Upper lobe of left lung (tissue), 6 donors: Measurements from ENCODE around the gene CCDC13. TPM values are rescaled to one million over a fixed set of nuclear protein-coding genes. Genes with fewer than 3 reads are reported as not detected.
A peak's percentile ranks its signal among the peaks of the same experiment; 100 is the strongest.

ENCODE experiments used
- ATAC-seq, 2 donors: fragments of 200-7000 bp; cut with Tn5 transposase; one replicate each; pipeline ENCODE4 v1.9.1; 2022; ENCODE audit warnings: mild to moderate bottlenecking in 2 of 2, moderate library complexity in 2 of 2; ENCODE audit not compliant: low FRiP score in 2 of 2
- DNase-seq, 2 donors: peaks; one replicate each; pipeline ENCODE4 v3.0.0-alpha.2; 2019 to 2020
- H3K27ac ChIP-seq, 4 donors: fragments of 200-600 bp; sonication (generic); one replicate each; pipeline ENCODE4 v1.5.1; 2016 to 2019
- H3K27me3 ChIP-seq, 4 donors: fragments of 200-600 bp; sonication (generic); one replicate each; pipeline ENCODE4 v1.5.1; 2017 to 2019
- H3K36me3 ChIP-seq, 4 donors: fragments of 200-600 bp; sonication (generic); one replicate each; pipeline ENCODE4 v1.5.1; 2016 to 2019
- H3K4me1 ChIP-seq, 4 donors: fragments of 200-600 bp; sonication (generic); one replicate each; pipeline ENCODE4 v1.5.1; 2018 to 2019
- H3K4me3 ChIP-seq, 4 donors: fragments of 200-600 bp; sonication (generic); one replicate each; pipeline ENCODE4 v1.5.1; 2017 to 2019; ENCODE audit warnings: mild to moderate bottlenecking in 2 of 4, moderate library complexity in 1 of 4
- H3K9me3 ChIP-seq, 4 donors: fragments of 200-600 bp; sonication (generic); one replicate each; pipeline ENCODE4 v1.5.1; 2018 to 2019
- EP300 ChIP-seq, 4 donors: sonication (generic); formaldehyde crosslinking; IDR thresholded peaks; one replicate each; pipeline ENCODE4 v1.5.1; 2017; ENCODE audit warnings: antibody characterized with exemption in 4 of 4, control low read depth in 2 of 4
- POLR2A ChIP-seq, 4 donors: fragments of 450-650 bp; IDR thresholded peaks; one replicate each; pipeline ENCODE4 v1.5.1; 2016 to 2017; ENCODE audit warnings: antibody characterized with exemption in 4 of 4, mild to moderate bottlenecking in 2 of 4
- POLR2AphosphoS5 ChIP-seq, 2 donors: sonication (generic); formaldehyde crosslinking; IDR thresholded peaks; one replicate each; pipeline ENCODE4 v1.5.1; 2017; ENCODE audit warnings: antibody characterized with exemption in 2 of 2
- WGBS, 2 donors: methylation state at CpG; one replicate each; pipeline ENCODE4 v1.1.5; 2017 to 2018; 5-methylcytosine and 5-hydroxymethylcytosine counted together
- total RNA-seq, 6 donors: library from RNA; depleted of rRNA in 4 of 6; stranded (reverse); fragments of >200 nt in 4 of 6; gene quantifications; one replicate each; pipeline versions ENCODE4 v1.1.0 to v1.2.1, GENCODE V29; 2016 to 2021
- TF ChIP-seq, protein P1 (sequence below), 6 experiments: fragments of 450-650 bp in 4 of 6; fragments of 200-600 bp in 2 of 6; sonication (generic) in 2 of 6; IDR thresholded peaks; one replicate each; pipeline ENCODE4 v1.5.1; 2016 to 2019; ENCODE audit warnings: antibody characterized with exemption in 6 of 6
- donor health status: DM: no; HTN: no; CAD: no; lungs with moderate emphysema.
- donor health status: DM: no; HTN: yes; CAD: no; lungs with severe emphysema.

CCDC13 gene
- total RNA-seq, 6 donors from 2014 or later: 2.1 to 12.8 (median 3.0) TPM

DNA sequence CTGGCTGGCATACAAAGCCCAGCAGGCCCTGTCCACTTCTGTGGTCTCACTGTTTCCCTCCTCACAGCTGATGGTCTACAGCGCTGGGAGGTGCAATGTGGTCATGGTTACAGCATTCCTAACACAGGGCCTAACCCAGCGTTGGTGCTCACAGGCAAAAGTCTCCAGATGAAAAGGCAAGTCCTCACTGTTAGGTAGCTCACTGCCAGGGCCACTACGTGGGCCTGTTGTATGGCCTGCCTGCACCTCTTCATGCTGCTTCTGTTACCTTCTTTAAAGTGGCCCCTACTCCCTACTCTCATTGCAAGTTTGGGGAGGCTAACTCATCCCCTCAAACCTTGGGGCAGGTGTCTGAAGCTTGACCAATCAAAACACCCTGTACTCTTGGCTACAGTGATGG lies 31.3 kb downstream of the CCDC13 start:
- TF ChIP-seq POLR2A (IDR thresholded peaks at IDR 0.05): no peak
- TF ChIP-seq, protein P1, sequence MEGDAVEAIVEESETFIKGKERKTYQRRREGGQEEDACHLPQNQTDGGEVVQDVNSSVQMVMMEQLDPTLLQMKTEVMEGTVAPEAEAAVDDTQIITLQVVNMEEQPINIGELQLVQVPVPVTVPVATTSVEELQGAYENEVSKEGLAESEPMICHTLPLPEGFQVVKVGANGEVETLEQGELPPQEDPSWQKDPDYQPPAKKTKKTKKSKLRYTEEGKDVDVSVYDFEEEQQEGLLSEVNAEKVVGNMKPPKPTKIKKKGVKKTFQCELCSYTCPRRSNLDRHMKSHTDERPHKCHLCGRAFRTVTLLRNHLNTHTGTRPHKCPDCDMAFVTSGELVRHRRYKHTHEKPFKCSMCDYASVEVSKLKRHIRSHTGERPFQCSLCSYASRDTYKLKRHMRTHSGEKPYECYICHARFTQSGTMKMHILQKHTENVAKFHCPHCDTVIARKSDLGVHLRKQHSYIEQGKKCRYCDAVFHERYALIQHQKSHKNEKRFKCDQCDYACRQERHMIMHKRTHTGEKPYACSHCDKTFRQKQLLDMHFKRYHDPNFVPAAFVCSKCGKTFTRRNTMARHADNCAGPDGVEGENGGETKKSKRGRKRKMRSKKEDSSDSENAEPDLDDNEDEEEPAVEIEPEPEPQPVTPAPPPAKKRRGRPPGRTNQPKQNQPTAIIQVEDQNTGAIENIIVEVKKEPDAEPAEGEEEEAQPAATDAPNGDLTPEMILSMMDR (IDR thresholded peaks at IDR 0.05): no peak
- TF ChIP-seq EP300 (IDR thresholded peaks at IDR 0.05): no peak
- TF ChIP-seq POLR2AphosphoS5 (IDR thresholded peaks at IDR 0.05): no peak
- WGBS, 2 donors: 76 to 90% methylated on average over 2 to 3 of the region's 3 CpGs
- DNase-seq: no peak

DNA sequence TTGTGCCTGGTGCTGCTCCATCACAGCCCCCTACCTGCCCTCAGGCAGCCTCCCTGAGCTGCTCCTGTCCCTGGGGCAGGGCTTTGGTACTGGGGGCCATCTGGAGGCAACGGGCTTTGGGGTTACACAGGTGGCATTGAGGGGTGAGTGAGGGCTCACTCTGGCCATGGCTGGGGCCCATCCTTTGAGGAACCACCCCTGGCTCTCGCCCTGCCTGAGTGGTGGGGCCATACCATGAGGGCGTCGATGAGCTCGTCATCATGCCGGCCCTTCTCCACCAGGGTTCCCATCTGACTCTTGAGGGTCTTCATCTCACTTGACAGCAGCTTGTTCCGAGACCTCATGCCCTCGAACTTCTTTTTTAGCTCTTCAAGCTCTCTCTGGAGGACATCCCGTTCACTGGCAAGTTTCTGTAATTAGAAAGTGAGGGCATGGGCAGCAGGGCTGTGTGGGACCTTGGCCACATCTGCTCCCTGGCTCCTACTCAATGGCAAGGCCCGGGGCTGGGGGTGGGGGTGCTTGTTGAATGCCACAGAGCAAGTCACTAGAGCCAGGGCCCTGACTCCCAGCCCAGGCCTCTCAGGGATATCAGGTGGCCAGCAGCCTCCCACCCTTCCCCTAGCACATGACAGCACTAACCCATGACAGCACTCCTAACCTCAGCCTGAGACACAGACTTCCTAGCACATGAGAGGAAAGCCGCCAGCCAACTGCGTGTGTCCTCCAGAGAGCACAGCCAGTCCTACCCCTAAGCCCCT lies 33.5 kb downstream of the CCDC13 start:
- H3K27ac ChIP-seq: no peak overlapping the region
- 87 to 88% methylated on average over 10 to 12 of the region's 12 CpGs for WGBS, 2 donors
- ATAC-seq: peak; percentile 4 to 23
- H3K27me3 ChIP-seq: no peaks in the 10 kb centered on the region
- no peak overlapping the region for H3K4me3 ChIP-seq
- DNase-seq: no peak
- TF ChIP-seq EP300 (IDR thresholded peaks at IDR 0.05): no peak
- no peak for TF ChIP-seq POLR2A (IDR thresholded peaks at IDR 0.05)
- no peak for TF ChIP-seq POLR2AphosphoS5 (IDR thresholded peaks at IDR 0.05)
- TF ChIP-seq, protein P1 (IDR thresholded peaks at IDR 0.05): no peak
- no peaks in the 10 kb centered on the region for H3K9me3 ChIP-seq
- H3K36me3 ChIP-seq: no peaks in the 10 kb centered on the region
- peaks cover 0 to 3% (median 0%) of the 10 kb centered on the region in 4 donors for H3K4me1 ChIP-seq

More for the DNA sequence above, 31.3 kb downstream of the CCDC13 start:
- Histone ChIP-seq H3K36me3 (no peaks in the 10 kb centered on the region), H3K27me3 (no peaks in the 10 kb centered on the region), H3K27ac (no peak overlapping the region), H3K4me3 (no peak overlapping the region), H3K4me1 (peaks cover 9 to 20% (median 16%) of the 10 kb centered on the region in 4 donors), H3K9me3 (no peaks in the 10 kb centered on the region)
- ATAC-seq: no peak

DNA sequence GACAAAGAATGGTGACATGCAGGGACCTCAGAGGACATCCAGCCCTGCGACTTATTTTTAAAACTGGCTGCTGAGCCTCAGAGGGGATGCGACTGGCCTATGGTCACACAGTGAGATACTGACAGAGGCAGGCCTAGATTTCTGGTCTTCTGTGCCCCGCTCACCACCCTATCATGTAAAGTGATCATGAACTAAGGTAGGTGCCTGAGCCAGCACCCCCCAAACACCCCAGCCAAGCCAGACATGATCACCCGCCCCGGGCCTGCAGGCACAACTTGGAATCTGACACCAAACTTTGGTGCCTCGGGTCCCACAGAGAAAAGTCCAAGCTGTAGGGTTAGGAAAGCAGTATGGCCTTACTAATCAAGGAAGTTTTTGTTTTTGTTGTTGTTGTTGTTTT lies 36.5 kb downstream of the CCDC13 start:
- DNase-seq (no peak), ATAC-seq (no peak)
- TF ChIP-seq POLR2AphosphoS5 (IDR thresholded peaks at IDR 0.05) (no peak), POLR2A (IDR thresholded peaks at IDR 0.05) (no peak), EP300 (IDR thresholded peaks at IDR 0.05) (no peak)
- TF ChIP-seq, protein P1 (IDR thresholded peaks at IDR 0.05): no peak
- WGBS, 2 donors: 90 to 91% methylated on average over 5 to 6 of the region's 6 CpGs
- Histone ChIP-seq H3K27ac (no peak overlapping the region), H3K4me3 (no peak overlapping the region), H3K27me3 (no peaks in the 10 kb centered on the region), H3K4me1 (no peaks in the 10 kb centered on the region), H3K36me3 (no peaks in the 10 kb centered on the region), H3K9me3 (no peaks in the 10 kb centered on the region)

DNA sequence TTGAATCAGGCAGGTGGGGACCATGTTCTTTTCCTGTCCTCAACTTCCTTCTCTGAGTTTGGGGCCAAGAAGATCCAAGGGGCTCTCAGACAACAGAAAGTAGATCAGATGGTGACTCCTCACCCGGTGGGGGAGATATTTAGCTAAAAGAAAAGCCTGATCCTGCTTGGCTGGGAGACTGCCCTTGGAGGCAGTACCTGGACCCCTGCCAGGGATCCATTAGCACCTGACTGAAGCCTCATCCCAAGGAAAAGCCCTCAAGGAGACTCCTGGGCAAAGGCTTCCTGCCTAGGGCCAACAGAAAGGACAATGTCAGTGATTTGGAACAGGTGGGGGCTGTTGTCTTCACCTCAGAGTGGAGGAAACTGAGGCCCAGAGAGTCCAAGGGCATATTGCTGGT lies 37.0 kb downstream of the CCDC13 start:
- Histone ChIP-seq H3K27ac (no peak overlapping the region), H3K36me3 (no peaks in the 10 kb centered on the region), H3K9me3 (no peaks in the 10 kb centered on the region), H3K4me1 (no peaks in the 10 kb centered on the region), H3K4me3 (no peak overlapping the region), H3K27me3 (no peaks in the 10 kb centered on the region)
- 67% methylated on average over 1 of the region's 1 CpG; no CpG with 5 or more reads in 1 of the 2 donors for WGBS, 2 donors
- ATAC-seq (no peak), DNase-seq (no peak)
- TF ChIP-seq EP300 (IDR thresholded peaks at IDR 0.05) (no peak), POLR2A (IDR thresholded peaks at IDR 0.05) (no peak), POLR2AphosphoS5 (IDR thresholded peaks at IDR 0.05) (no peak)
- TF ChIP-seq, protein P1 (IDR thresholded peaks at IDR 0.05): no peak

DNA sequence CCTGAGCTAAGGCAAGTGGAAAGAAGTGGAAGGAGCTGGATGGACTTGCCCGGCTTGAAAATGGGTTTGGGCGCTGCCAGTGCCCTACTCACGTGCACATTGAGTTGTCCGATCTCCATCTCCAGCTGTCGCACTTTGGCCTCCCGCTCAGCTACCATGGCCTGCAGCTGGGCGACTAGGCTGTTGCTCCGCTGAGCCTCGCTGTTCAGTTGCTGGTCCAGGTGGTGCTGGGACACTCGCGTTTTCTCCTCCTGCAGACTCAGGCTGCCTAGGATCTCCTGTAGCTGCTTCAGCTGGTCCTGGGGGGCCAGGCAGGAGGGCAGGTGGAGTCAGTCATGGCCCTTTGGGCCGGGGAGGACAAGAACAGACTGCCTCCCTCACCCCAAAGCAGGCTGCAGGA lies 37.4 kb downstream of the CCDC13 start:
- DNase-seq (no peak), ATAC-seq (no peak)
- Histone ChIP-seq H3K4me1 (no peaks in the 10 kb centered on the region), H3K27me3 (no peaks in the 10 kb centered on the region), H3K9me3 (no peaks in the 10 kb centered on the region), H3K27ac (no peak overlapping the region), H3K36me3 (no peaks in the 10 kb centered on the region), H3K4me3 (no peak overlapping the region)
- TF ChIP-seq, protein P1 (IDR thresholded peaks at IDR 0.05): no peak
- TF ChIP-seq POLR2A (IDR thresholded peaks at IDR 0.05) (no peak), POLR2AphosphoS5 (IDR thresholded peaks at IDR 0.05) (no peak), EP300 (IDR thresholded peaks at IDR 0.05) (no peak)
- WGBS, 2 donors: 92 to 96% methylated on average over 6 to 12 of the region's 12 CpGs
